Measurements from ENCODE around the gene IL15.

The IL15 gene

DNA sequence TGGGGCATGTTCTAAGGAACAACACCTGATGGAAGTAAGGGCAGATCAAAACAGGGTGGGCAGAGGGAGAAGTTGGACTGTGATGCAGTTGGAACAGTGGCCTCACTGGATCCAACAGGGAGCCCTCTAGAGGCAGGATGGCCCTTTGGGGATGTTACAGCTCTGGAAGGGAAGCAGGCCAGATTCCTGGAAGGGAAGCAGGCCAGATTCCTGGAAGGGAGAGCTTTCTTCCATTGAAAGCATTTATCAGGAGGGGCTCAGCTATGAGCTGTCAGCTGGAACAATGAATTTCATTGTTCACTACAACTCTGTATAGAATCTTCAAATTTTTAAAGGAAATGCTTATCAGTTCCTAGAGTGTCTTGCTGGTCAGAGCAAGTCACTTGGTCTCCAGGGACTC, 17.7 kb downstream of the IL15 start:
- no peaks in the 10 kb centered on the region for H3K9me3 ChIP-seq (ENCODE audit: insufficient read depth, low read length)
- H3K36me3 ChIP-seq (ENCODE audit: low read length), result no peaks in the 10 kb centered on the region
- no peaks in the 10 kb centered on the region for H3K27me3 ChIP-seq (ENCODE audit: low read length)
- H3K79me2 ChIP-seq (ENCODE audit: insufficient read depth, low read length), result no peaks in the 10 kb centered on the region
- H3K27ac ChIP-seq (ENCODE audit: low read depth, low read length), result no peak overlapping the region
- H3F3A ChIP-seq (ENCODE audit: insufficient read depth), result no peaks in the 10 kb centered on the region
- H4K20me1 ChIP-seq (ENCODE audit: low read depth, low read length), result no peaks in the 10 kb centered on the region
- H3K4me3 ChIP-seq (ENCODE audit: insufficient read depth, low read length, poor library complexity, severe bottlenecking), result no peak overlapping the region
- no peaks in the 10 kb centered on the region for H3K9me2 ChIP-seq (replicated peaks; ENCODE audit: insufficient read depth, low read length)
- H3K9ac ChIP-seq (ENCODE audit: low read length), result no peak overlapping the region
- H2AFZ ChIP-seq (ENCODE audit: low read depth, low read length, severe bottlenecking), result no peak overlapping the region
- TF ChIP-seq EZH2phosphoT487 (conservative IDR thresholded peaks at IDR 0.05; ENCODE audit: low read length), result no peak
- TF ChIP-seq, protein P1, sequence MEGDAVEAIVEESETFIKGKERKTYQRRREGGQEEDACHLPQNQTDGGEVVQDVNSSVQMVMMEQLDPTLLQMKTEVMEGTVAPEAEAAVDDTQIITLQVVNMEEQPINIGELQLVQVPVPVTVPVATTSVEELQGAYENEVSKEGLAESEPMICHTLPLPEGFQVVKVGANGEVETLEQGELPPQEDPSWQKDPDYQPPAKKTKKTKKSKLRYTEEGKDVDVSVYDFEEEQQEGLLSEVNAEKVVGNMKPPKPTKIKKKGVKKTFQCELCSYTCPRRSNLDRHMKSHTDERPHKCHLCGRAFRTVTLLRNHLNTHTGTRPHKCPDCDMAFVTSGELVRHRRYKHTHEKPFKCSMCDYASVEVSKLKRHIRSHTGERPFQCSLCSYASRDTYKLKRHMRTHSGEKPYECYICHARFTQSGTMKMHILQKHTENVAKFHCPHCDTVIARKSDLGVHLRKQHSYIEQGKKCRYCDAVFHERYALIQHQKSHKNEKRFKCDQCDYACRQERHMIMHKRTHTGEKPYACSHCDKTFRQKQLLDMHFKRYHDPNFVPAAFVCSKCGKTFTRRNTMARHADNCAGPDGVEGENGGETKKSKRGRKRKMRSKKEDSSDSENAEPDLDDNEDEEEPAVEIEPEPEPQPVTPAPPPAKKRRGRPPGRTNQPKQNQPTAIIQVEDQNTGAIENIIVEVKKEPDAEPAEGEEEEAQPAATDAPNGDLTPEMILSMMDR (IDR thresholded peaks at IDR 0.05; ENCODE audit: insufficient read depth, low read length, poor library complexity, severe bottlenecking), result no peak
- H3K4me2 ChIP-seq (ENCODE audit: low read depth, low read length, poor library complexity, severe bottlenecking), result no peak overlapping the region

DNA sequence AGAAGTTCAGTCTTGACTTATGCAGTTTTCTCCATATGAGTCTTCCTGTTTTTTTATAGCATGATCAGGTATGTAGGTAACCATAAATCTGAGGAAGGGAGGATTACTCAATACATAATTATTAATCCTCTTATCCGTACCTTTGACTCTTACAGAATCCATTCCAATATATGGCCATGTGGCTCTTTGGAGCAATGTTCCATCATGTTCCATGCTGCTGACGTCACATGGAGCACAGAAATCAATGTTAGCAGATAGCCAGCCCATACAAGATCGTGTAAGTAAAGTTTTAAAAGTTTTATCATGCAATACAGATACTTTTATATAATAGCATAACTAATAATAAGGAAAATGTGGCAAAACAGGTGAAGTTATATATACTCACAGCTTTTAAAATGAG, 19.6 kb downstream of the IL15 start:
- no peak overlapping the region for H3K4me3 ChIP-seq (ENCODE audit: insufficient read depth, low read length, poor library complexity, severe bottlenecking)
- H3F3A ChIP-seq (ENCODE audit: insufficient read depth), result no peaks in the 10 kb centered on the region
- no peak overlapping the region for H3K4me2 ChIP-seq (ENCODE audit: low read depth, low read length, poor library complexity, severe bottlenecking)
- H2AFZ ChIP-seq (ENCODE audit: low read depth, low read length, severe bottlenecking), result no peak overlapping the region
- H3K79me2 ChIP-seq (ENCODE audit: insufficient read depth, low read length), result no peaks in the 10 kb centered on the region
- H3K9ac ChIP-seq (ENCODE audit: low read length), result no peak overlapping the region
- H3K36me3 ChIP-seq (ENCODE audit: low read length), result no peaks in the 10 kb centered on the region
- no peaks in the 10 kb centered on the region for H3K9me2 ChIP-seq (replicated peaks; ENCODE audit: insufficient read depth, low read length)
- no peak overlapping the region for H3K27ac ChIP-seq (ENCODE audit: low read depth, low read length)
- no peaks in the 10 kb centered on the region for H3K9me3 ChIP-seq (ENCODE audit: insufficient read depth, low read length)
- H3K27me3 ChIP-seq (ENCODE audit: low read length), result no peaks in the 10 kb centered on the region
- TF ChIP-seq, protein P1 (IDR thresholded peaks at IDR 0.05; ENCODE audit: insufficient read depth, low read length, poor library complexity, severe bottlenecking), result no peak
- TF ChIP-seq EZH2phosphoT487 (conservative IDR thresholded peaks at IDR 0.05; ENCODE audit: low read length), result no peak
- no peaks in the 10 kb centered on the region for H4K20me1 ChIP-seq (ENCODE audit: low read depth, low read length)

DNA sequence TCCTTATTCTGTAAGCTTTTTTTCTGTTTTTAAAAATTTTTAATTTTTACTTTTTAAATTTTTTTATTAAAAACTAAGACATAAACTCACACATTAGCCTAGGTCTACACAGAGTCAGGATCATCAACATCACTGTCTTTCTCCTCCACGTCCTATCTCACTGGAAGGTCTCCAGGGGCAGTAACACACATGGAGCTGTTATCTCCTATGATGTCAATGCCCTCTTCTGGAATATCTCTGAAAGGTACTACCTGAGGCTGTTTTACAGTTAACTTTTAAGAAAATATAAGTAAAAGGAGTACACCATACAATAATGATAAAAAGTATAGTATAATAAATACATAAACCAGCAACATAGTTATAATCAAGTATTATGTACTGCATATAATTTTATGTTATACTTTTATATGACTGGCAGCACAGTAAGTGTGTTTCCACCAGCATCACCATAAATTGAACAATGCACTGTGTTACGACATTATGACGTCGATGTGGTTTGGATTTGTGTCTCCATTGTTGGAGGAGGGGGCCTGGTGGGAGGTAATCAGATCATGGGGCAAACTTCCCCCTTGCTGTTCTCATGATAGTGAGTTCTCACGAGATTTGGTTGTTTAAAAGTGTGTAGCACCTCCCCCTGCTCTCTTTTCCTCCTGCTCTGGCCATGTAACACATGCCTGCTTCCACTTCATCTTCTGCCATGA, 21.3 kb downstream of the IL15 start:
- Histone ChIP-seq H3K27me3 (ENCODE audit: low read length) (no peaks in the 10 kb centered on the region), H3K9ac (ENCODE audit: low read length) (no peak overlapping the region), H3K79me2 (ENCODE audit: insufficient read depth, low read length) (no peaks in the 10 kb centered on the region), H2AFZ (ENCODE audit: low read depth, low read length, severe bottlenecking) (no peak overlapping the region), H3K9me2 (replicated peaks; ENCODE audit: insufficient read depth, low read length) (no peaks in the 10 kb centered on the region), H3K4me2 (ENCODE audit: low read depth, low read length, poor library complexity, severe bottlenecking) (no peak overlapping the region), H3K9me3 (ENCODE audit: insufficient read depth, low read length) (no peaks in the 10 kb centered on the region), H4K20me1 (ENCODE audit: low read depth, low read length) (no peaks in the 10 kb centered on the region), H3K27ac (ENCODE audit: low read depth, low read length) (no peak overlapping the region), H3K36me3 (ENCODE audit: low read length) (no peaks in the 10 kb centered on the region), H3F3A (ENCODE audit: insufficient read depth) (no peaks in the 10 kb centered on the region), H3K4me3 (ENCODE audit: insufficient read depth, low read length, poor library complexity, severe bottlenecking) (no peak overlapping the region)
- TF ChIP-seq EZH2phosphoT487 (conservative IDR thresholded peaks at IDR 0.05; ENCODE audit: low read length), result no peak
- TF ChIP-seq, protein P1 (IDR thresholded peaks at IDR 0.05; ENCODE audit: insufficient read depth, low read length, poor library complexity, severe bottlenecking), result no peak
